Liver (tissue), 3 donors: ENCODE data around the gene TMEM63B.
A peak's percentile ranks its signal among the peaks of the same experiment; 100 is the strongest.

ENCODE experiments used
- FOXA1 ChIP-seq: IDR thresholded peaks from 2 replicates; pipeline ENCODE4 v1.6.1; 2016; ENCODE audit warnings: antibody characterized with exemption
- GABPA ChIP-seq, 2 donors: IDR thresholded peaks in 1 of 2; conservative IDR thresholded peaks in 1 of 2; 2 replicates each; pipeline ENCODE4 v1.6.1; 2016; ENCODE audit warnings: antibody characterized with exemption in 2 of 2, mild to moderate bottlenecking in 1 of 2, moderate library complexity in 1 of 2
- JUND ChIP-seq, 2 donors: IDR thresholded peaks; 2 replicates each; pipeline ENCODE4 v1.6.1; 2016; ENCODE audit warnings: antibody characterized with exemption in 2 of 2
- NR2F2 ChIP-seq: IDR thresholded peaks from 2 replicates; pipeline ENCODE4 v1.6.1; 2016; ENCODE audit warnings: antibody characterized with exemption
- RAD21 ChIP-seq, 2 donors: IDR thresholded peaks; 2 replicates each; pipeline ENCODE4 v1.6.1; 2016; ENCODE audit warnings: antibody characterized with exemption in 2 of 2, mild to moderate bottlenecking in 2 of 2
- RXRA ChIP-seq, 2 donors: IDR thresholded peaks; 2 replicates each; pipeline ENCODE4 v1.6.1; 2017 to 2018; ENCODE audit warnings: antibody characterized with exemption in 2 of 2, mild to moderate bottlenecking in 1 of 2
- SP1 ChIP-seq: IDR thresholded peaks from 2 replicates; pipeline ENCODE4 v1.6.1; 2018; ENCODE audit warnings: antibody characterized with exemption, mild to moderate bottlenecking
- TAF1 ChIP-seq: conservative IDR thresholded peaks from 2 replicates; pipeline ENCODE4 v1.6.1; 2016; ENCODE audit warnings: antibody characterized with exemption, mild to moderate bottlenecking
- YY1 ChIP-seq: IDR thresholded peaks from 2 replicates; pipeline ENCODE4 v1.6.1; 2016; ENCODE audit warnings: antibody characterized with exemption, mild to moderate bottlenecking
- TF ChIP-seq, protein P1 (sequence below): fragments of 150-350 bp; IDR thresholded peaks from 2 replicates; pipeline ENCODE4 v1.5.1; 2017; ENCODE audit warnings: improper control_type of control experiment, low read depth, low read length; ENCODE audit not compliant: missing input control
- TF ChIP-seq, protein P2 (sequence below): IDR thresholded peaks from 2 replicates; pipeline ENCODE4 v1.6.1; 2016; ENCODE audit warnings: antibody characterized with exemption
- TF ChIP-seq, protein P3 (sequence below): IDR thresholded peaks from 2 replicates; pipeline ENCODE4 v1.6.1; 2016; ENCODE audit warnings: antibody characterized with exemption, mild to moderate bottlenecking
- TF ChIP-seq, protein P4 (sequence below): IDR thresholded peaks from 2 replicates; pipeline ENCODE4 v1.6.1; 2016; ENCODE audit warnings: antibody characterized with exemption
- TF ChIP-seq, protein P5 (sequence below): IDR thresholded peaks from 2 replicates; pipeline ENCODE4 v1.6.1; 2016; ENCODE audit warnings: antibody characterized with exemption
- donor health status: healthy.
- donor health status: healthy.

DNA sequence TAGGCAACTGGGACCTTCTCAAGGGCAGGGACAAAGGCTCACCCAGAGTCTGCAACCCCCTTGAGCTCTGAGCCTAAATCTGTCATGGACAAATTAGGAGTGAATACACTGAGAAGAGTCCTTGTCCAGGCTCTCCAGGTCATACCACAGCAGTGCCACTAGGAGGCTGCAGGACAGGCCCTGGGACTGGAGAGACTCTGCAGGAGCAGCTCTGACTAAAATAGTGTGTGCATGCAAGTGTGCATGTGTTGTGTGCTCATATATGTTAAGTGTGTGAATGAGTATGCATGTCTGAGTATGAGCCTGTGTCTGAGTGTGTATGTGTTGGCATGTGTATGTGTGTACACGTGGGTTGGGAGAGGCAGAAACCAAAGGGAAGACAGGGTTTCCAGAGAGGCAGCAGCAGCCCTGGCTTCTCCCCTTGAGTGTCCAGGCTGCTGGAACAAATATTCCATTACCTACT, 27.2 kb upstream of the TMEM63B start:
- TF ChIP-seq TAF1 (no peak), NR2F2 (no peak), RAD21 (IDR thresholded peaks at IDR 0.05) (peak; percentile 80 to 89), SP1 (no peak), YY1 (no peak), GABPA (IDR thresholded peaks at IDR 0.05 in 1 of 2, conservative IDR thresholded peaks at IDR 0.05 in 1 of 2) (no peak), RXRA (IDR thresholded peaks at IDR 0.05) (no peak), JUND (IDR thresholded peaks at IDR 0.05) (no peak), FOXA1 (no peak)
- TF ChIP-seq, protein P1, sequence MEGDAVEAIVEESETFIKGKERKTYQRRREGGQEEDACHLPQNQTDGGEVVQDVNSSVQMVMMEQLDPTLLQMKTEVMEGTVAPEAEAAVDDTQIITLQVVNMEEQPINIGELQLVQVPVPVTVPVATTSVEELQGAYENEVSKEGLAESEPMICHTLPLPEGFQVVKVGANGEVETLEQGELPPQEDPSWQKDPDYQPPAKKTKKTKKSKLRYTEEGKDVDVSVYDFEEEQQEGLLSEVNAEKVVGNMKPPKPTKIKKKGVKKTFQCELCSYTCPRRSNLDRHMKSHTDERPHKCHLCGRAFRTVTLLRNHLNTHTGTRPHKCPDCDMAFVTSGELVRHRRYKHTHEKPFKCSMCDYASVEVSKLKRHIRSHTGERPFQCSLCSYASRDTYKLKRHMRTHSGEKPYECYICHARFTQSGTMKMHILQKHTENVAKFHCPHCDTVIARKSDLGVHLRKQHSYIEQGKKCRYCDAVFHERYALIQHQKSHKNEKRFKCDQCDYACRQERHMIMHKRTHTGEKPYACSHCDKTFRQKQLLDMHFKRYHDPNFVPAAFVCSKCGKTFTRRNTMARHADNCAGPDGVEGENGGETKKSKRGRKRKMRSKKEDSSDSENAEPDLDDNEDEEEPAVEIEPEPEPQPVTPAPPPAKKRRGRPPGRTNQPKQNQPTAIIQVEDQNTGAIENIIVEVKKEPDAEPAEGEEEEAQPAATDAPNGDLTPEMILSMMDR: peak; percentile 62
- TF ChIP-seq, protein P2, sequence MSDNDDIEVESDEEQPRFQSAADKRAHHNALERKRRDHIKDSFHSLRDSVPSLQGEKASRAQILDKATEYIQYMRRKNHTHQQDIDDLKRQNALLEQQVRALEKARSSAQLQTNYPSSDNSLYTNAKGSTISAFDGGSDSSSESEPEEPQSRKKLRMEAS: no peak
- TF ChIP-seq, protein P3, sequence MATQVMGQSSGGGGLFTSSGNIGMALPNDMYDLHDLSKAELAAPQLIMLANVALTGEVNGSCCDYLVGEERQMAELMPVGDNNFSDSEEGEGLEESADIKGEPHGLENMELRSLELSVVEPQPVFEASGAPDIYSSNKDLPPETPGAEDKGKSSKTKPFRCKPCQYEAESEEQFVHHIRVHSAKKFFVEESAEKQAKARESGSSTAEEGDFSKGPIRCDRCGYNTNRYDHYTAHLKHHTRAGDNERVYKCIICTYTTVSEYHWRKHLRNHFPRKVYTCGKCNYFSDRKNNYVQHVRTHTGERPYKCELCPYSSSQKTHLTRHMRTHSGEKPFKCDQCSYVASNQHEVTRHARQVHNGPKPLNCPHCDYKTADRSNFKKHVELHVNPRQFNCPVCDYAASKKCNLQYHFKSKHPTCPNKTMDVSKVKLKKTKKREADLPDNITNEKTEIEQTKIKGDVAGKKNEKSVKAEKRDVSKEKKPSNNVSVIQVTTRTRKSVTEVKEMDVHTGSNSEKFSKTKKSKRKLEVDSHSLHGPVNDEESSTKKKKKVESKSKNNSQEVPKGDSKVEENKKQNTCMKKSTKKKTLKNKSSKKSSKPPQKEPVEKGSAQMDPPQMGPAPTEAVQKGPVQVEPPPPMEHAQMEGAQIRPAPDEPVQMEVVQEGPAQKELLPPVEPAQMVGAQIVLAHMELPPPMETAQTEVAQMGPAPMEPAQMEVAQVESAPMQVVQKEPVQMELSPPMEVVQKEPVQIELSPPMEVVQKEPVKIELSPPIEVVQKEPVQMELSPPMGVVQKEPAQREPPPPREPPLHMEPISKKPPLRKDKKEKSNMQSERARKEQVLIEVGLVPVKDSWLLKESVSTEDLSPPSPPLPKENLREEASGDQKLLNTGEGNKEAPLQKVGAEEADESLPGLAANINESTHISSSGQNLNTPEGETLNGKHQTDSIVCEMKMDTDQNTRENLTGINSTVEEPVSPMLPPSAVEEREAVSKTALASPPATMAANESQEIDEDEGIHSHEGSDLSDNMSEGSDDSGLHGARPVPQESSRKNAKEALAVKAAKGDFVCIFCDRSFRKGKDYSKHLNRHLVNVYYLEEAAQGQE: no peak
- TF ChIP-seq, protein P4, sequence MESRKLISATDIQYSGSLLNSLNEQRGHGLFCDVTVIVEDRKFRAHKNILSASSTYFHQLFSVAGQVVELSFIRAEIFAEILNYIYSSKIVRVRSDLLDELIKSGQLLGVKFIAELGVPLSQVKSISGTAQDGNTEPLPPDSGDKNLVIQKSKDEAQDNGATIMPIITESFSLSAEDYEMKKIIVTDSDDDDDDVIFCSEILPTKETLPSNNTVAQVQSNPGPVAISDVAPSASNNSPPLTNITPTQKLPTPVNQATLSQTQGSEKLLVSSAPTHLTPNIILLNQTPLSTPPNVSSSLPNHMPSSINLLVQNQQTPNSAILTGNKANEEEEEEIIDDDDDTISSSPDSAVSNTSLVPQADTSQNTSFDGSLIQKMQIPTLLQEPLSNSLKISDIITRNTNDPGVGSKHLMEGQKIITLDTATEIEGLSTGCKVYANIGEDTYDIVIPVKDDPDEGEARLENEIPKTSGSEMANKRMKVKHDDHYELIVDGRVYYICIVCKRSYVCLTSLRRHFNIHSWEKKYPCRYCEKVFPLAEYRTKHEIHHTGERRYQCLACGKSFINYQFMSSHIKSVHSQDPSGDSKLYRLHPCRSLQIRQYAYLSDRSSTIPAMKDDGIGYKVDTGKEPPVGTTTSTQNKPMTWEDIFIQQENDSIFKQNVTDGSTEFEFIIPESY: no peak
- TF ChIP-seq, protein P5, sequence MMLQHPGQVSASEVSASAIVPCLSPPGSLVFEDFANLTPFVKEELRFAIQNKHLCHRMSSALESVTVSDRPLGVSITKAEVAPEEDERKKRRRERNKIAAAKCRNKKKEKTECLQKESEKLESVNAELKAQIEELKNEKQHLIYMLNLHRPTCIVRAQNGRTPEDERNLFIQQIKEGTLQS: no peak
